ENCODE results near the gene VCPKMT. TPM values are rescaled to one million over a fixed set of nuclear protein-coding genes. Genes with fewer than 3 reads are reported as not detected.

Gene VCPKMT
- total RNA-seq, 4 donors from 2014 or later, result 0.51 to 14.7 (median 10.9) TPM

DNA sequence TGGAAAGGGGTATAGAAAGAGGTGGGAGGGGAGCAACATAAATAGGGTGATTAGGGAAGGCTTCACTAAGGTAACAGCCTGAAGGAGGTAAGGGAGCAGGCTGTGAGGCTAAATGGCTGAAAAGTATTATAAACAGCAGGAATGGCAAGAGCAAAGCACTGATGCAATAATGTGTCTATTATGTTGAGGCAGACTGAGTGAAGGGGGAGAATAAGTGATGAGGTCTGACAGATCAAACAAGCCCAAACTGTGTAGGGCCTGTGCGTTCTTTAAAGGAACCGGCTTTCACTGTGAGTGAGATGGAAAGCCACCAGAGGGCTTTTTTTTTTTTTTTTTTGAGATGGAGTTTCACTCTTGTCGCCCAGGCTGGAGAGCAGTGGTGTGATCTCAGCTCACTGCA is 6.7 kb upstream of the VCPKMT start:
- TF ChIP-seq, protein P1, sequence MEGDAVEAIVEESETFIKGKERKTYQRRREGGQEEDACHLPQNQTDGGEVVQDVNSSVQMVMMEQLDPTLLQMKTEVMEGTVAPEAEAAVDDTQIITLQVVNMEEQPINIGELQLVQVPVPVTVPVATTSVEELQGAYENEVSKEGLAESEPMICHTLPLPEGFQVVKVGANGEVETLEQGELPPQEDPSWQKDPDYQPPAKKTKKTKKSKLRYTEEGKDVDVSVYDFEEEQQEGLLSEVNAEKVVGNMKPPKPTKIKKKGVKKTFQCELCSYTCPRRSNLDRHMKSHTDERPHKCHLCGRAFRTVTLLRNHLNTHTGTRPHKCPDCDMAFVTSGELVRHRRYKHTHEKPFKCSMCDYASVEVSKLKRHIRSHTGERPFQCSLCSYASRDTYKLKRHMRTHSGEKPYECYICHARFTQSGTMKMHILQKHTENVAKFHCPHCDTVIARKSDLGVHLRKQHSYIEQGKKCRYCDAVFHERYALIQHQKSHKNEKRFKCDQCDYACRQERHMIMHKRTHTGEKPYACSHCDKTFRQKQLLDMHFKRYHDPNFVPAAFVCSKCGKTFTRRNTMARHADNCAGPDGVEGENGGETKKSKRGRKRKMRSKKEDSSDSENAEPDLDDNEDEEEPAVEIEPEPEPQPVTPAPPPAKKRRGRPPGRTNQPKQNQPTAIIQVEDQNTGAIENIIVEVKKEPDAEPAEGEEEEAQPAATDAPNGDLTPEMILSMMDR (IDR thresholded peaks at IDR 0.05), result no peak
- TF ChIP-seq POLR2A (IDR thresholded peaks at IDR 0.05), result no peak

DNA sequence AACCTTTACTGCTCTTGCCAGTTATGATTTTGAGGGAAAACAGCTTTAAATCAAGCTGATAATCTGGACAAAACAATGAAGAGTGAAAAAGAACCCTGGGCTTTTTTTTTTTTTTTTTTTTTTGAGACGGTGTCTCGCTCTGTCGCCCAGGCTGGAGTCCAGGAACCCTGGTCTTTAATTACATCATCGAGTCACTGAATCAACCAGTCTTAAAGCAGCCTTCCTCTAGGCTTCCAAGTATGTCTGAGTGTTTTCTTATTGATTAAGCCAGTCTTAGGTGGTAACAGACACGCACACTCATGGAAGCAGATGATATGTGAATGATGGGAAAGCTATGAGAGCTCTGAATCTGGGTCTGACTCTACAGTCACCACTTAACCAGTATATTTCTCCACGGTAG is 5.9 kb upstream of the VCPKMT start:
- Histone ChIP-seq H3K9me3 (no peaks in the 10 kb centered on the region), H3K4me3 (no peak overlapping the region), H3K27ac (no peak overlapping the region), H3K36me3 (no peaks in the 10 kb centered on the region), H3K4me1 (peaks cover 0 to 2% of the 10 kb centered on the region in 2 donors), H3K27me3 (no peaks in the 10 kb centered on the region)
- no peak for TF ChIP-seq POLR2A (IDR thresholded peaks at IDR 0.05)
- TF ChIP-seq, protein P1 (IDR thresholded peaks at IDR 0.05), result no peak
- no peak for DNase-seq
- intact Hi-C loops (cut with DNase I; ENCODE audit: low total_unique reads), result no loop called here

More for the DNA sequence above, 6.7 kb upstream of the VCPKMT start:
- H3K4me1 ChIP-seq, result no peaks in the 10 kb centered on the region
- intact Hi-C loops (cut with DNase I; ENCODE audit: low total_unique reads), result no loop called here
- H3K27ac ChIP-seq, result no peak overlapping the region
- DNase-seq, result no peak
- H3K36me3 ChIP-seq, result no peaks in the 10 kb centered on the region
- no peak overlapping the region for H3K4me3 ChIP-seq
- H3K9me3 ChIP-seq, result no peaks in the 10 kb centered on the region
- no peaks in the 10 kb centered on the region for H3K27me3 ChIP-seq

DNA sequence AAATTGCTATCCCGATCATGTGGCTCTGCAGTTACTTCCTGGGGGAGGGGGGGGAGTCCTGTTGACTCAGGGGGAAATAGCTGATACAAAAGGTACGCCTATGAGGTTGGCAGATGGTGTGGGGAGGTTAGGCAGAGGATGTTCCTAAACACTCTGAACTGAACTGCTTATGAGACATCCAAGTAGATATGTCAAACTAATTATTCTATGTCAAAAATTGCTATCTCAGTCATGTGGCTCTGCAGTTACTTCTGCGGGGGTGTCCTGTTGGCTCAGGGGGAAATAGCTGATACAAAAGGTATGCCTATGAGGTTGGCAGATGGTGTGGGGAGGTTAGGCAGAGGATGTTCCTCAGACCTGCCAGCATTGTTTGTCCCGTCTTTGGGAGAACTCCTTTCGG is 5.1 kb upstream of the VCPKMT start:
- Histone ChIP-seq H3K4me1 (peaks cover 0 to 4% of the 10 kb centered on the region in 2 donors), H3K4me3 (no peak overlapping the region), H3K27ac (no peak overlapping the region), H3K9me3 (no peaks in the 10 kb centered on the region), H3K27me3 (no peaks in the 10 kb centered on the region), H3K36me3 (no peaks in the 10 kb centered on the region)
- intact Hi-C loops (cut with DNase I; ENCODE audit: low total_unique reads), result no loop called here
- no peak for TF ChIP-seq POLR2A (IDR thresholded peaks at IDR 0.05)
- TF ChIP-seq, protein P1 (IDR thresholded peaks at IDR 0.05), result no peak
- DNase-seq, result no peak

DNA sequence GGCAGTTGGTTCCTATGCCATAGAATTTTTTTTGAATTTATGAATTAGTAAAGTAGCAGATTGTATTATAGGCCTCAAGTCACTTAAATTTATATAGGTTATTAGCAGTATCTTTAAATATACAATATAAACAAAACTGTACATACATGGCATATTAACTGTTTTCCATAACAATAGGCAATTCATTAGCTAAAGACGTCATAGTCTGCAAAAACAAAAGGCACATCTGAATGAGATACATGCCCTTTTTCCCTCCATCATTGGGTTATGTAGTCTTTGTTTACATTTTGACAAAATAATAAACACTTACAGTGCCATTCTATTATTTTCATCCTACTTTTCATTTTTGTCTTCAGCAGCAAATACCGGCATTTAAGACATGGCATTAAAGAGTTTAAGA is 1.1 kb upstream of the VCPKMT start:
- TF ChIP-seq, protein P1 (IDR thresholded peaks at IDR 0.05), result no peak
- TF ChIP-seq POLR2A (IDR thresholded peaks at IDR 0.05), result no peak
- no peaks in the 10 kb centered on the region for H3K9me3 ChIP-seq
- no peak overlapping the region for H3K4me3 ChIP-seq
- H3K27ac ChIP-seq, result peak overlapping the region; percentile 80 to 89
- no peaks in the 10 kb centered on the region for H3K27me3 ChIP-seq
- H3K36me3 ChIP-seq, result no peaks in the 10 kb centered on the region
- DNase-seq, result no peak
- H3K4me1 ChIP-seq, result peaks cover 0 to 4% of the 10 kb centered on the region in 2 donors
- intact Hi-C loops (cut with DNase I; ENCODE audit: low total_unique reads), result no loop called here

DNA sequence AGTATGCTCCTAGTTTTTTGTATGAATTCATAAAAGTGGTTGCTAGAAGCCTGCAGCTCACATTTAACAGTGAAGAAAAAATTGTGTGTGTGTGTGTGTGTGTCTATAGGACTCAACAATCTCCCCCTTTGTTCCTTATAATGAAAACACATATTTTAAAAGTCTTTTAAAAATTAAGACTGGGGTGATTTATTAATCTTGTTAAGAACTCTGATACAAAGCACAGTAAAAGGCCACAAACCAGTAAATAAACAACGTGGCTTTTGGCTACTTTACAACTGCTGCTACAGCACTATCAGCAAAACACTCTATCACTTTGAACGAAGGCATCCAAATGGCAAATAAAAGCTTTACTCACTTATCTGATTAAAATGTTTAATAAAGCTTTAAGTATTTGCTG is 594 bp upstream of the VCPKMT start:
- no peaks in the 10 kb centered on the region for H3K9me3 ChIP-seq
- H3K36me3 ChIP-seq, result no peaks in the 10 kb centered on the region
- no peaks in the 10 kb centered on the region for H3K27me3 ChIP-seq
- TF ChIP-seq, protein P1 (IDR thresholded peaks at IDR 0.05), result no peak
- no peak for TF ChIP-seq POLR2A (IDR thresholded peaks at IDR 0.05)
- H3K4me3 ChIP-seq, result peak overlapping the region; percentile 78
- intact Hi-C loops (cut with DNase I; ENCODE audit: low total_unique reads), result no loop called here
- peak overlapping the region; percentile 80 to 89 for H3K27ac ChIP-seq
- no peak for DNase-seq
- peaks cover 0 to 4% of the 10 kb centered on the region in 2 donors for H3K4me1 ChIP-seq

All from uterus (tissue), 4 donors.